ENCODE data around the gene TAOK2. TPM values are rescaled to one million over a fixed set of nuclear protein-coding genes. Genes with fewer than 3 reads are reported as not detected.
A peak's percentile ranks its signal among the peaks of the same experiment; 100 is the strongest.

TAOK2 gene
- total RNA-seq, 4 donors from 2014 or later: 28.4 to 70.0 (median 46.6) TPM

- peak overlapping the region; percentile 89 to 91 for H3K4me3 ChIP-seq
- no peaks in the 10 kb centered on the region for H3K36me3 ChIP-seq
- H3K9me3 ChIP-seq: no peaks in the 10 kb centered on the region
- TF ChIP-seq POLR2A (IDR thresholded peaks at IDR 0.05) (no peak), CTCF (IDR thresholded peaks at IDR 0.05) (no peak)
- H3K27ac ChIP-seq: peak overlapping the region; percentile 90 to 96
- H3K4me1 ChIP-seq: peaks cover 0 to 14% of the 10 kb centered on the region in 2 donors
- intact Hi-C loops (cut with DNase I; ENCODE audit: low total_unique reads): no loop called here
- DNase-seq: no peak
- H3K27me3 ChIP-seq: no peaks in the 10 kb centered on the region
Observed at GRCh38 chr16:29975134-29975538, 1.5 kb downstream of the TAOK2 start.

GRCh38 chr16:29975811-29976511, 2.3 kb downstream of the TAOK2 start:
- Histone ChIP-seq H3K36me3 (no peaks in the 10 kb centered on the region), H3K27me3 (no peaks in the 10 kb centered on the region), H3K9me3 (no peaks in the 10 kb centered on the region), H3K4me1 (peaks cover 0 to 14% of the 10 kb centered on the region in 2 donors), H3K27ac (peak overlapping the region; percentile 55 to 90), H3K4me3 (peak overlapping the region; percentile 9 to 91)
- no peak for DNase-seq
- TF ChIP-seq POLR2A (IDR thresholded peaks at IDR 0.05) (no peak), CTCF (IDR thresholded peaks at IDR 0.05) (no peak)
- intact Hi-C loops (cut with DNase I; ENCODE audit: low total_unique reads): no loop called here

- peaks cover 0 to 14% of the 10 kb centered on the region in 2 donors for H3K4me1 ChIP-seq
- TF ChIP-seq CTCF (IDR thresholded peaks at IDR 0.05) (no peak), POLR2A (IDR thresholded peaks at IDR 0.05) (no peak)
- no peaks in the 10 kb centered on the region for H3K9me3 ChIP-seq
- H3K4me3 ChIP-seq: no peak overlapping the region
- intact Hi-C loops (cut with DNase I; ENCODE audit: low total_unique reads): no loop called here
- no peak for DNase-seq
- peak overlapping the region; percentile 55 to 90 for H3K27ac ChIP-seq
- no peaks in the 10 kb centered on the region for H3K27me3 ChIP-seq
- H3K36me3 ChIP-seq: no peaks in the 10 kb centered on the region
Observed at GRCh38 chr16:29977063-29977825, 3.6 kb downstream of the TAOK2 start.

GRCh38 chr16:29978081-29978480, 4.4 kb downstream of the TAOK2 start:
- intact Hi-C loops (cut with DNase I; ENCODE audit: low total_unique reads): no loop called here
- Histone ChIP-seq H3K36me3 (no peaks in the 10 kb centered on the region), H3K27ac (peak overlapping the region in 1 of 2 donors; percentile 55), H3K4me1 (peaks cover 0 to 14% of the 10 kb centered on the region in 2 donors), H3K27me3 (no peaks in the 10 kb centered on the region), H3K9me3 (no peaks in the 10 kb centered on the region), H3K4me3 (no peak overlapping the region)
- TF ChIP-seq CTCF (IDR thresholded peaks at IDR 0.05) (no peak), POLR2A (IDR thresholded peaks at IDR 0.05) (no peak)
- DNase-seq: no peak

All from uterus (tissue), 4 donors.